Activated T-helper 17 cell treated with anti-CD3 and anti-CD28 coated beads, Interleukin-2, amount 50 U/mL, for 72 hours (primary cell): ENCODE results near the gene ZNF664. TPM values are rescaled to one million over a fixed set of nuclear protein-coding genes. Genes with fewer than 3 reads are reported as not detected.

Experiments used
- ATAC-seq: fragments of 150-1000 bp; cut with Tn5 transposase; replicated peaks from 2 replicates; pipeline ENCODE4 v1.10.0; 2021; ENCODE audit warnings: mild to moderate bottlenecking, moderate library complexity
- H3K27ac Mint-ChIP-seq: one replicate; pipeline ENCODE4 v1.8.0; 2022; ENCODE audit warnings: mixed read lengths
- H3K27me3 Mint-ChIP-seq: one replicate; pipeline ENCODE4 v1.8.0; 2022; ENCODE audit warnings: mixed read lengths
- H3K36me3 Mint-ChIP-seq: one replicate; pipeline ENCODE4 v1.8.0; 2022; ENCODE audit warnings: low read depth, mild to moderate bottlenecking, mixed read lengths
- H3K4me1 Mint-ChIP-seq: one replicate; pipeline ENCODE4 v1.8.0; 2022; ENCODE audit warnings: mixed read lengths
- H3K4me3 Mint-ChIP-seq: one replicate; pipeline ENCODE4 v1.8.0; 2022; ENCODE audit warnings: mild to moderate bottlenecking, mixed read lengths
- H3K9me3 Mint-ChIP-seq: one replicate; pipeline ENCODE4 v1.8.0; 2022; ENCODE audit warnings: mixed read lengths
- total RNA-seq, 2 donors: library from RNA; stranded (reverse); gene quantifications; one replicate each; pipeline ENCODE4 v1.2.3, GENCODE V29; 2022

Gene ZNF664
- total RNA-seq, 2 donors from 2014 or later = 35.6 to 48.3 TPM

DNA sequence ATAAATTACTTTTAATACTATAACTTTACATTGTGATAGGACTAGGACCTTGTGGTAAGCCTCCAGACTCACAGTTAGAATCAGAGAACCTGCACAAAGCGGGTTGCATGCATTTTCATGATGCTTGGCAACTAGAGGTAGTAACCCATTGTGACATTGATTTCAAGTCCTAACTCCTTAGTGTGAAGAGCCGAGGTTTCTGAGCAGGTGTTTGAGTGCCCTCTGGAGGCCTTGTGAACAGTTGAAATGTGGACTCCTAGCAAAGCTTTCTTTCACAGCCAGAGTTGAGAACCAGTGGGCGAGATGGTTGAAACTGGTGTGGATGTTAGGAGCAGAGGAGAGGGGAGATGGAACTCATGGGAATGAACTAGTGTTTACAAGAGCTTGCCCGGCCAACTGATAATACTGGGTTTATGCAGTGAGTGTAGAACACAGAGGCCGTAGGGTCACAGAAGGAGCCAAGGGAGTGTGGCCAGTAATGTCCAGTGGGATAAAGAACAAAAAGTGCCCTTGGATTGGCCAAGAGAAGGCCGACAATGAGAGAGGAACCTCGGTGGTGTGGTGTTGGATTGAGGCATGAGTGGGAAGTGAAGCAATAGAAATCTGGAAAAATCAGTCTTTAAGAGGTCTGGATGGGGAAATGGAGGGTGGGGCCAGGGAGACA is 10.9 kb downstream of the ZNF664 start:
- no peak overlapping the region for H3K4me3 Mint-ChIP-seq
- H3K36me3 Mint-ChIP-seq = peaks cover 62% of the 10 kb centered on the region
- no peaks in the 10 kb centered on the region for H3K27me3 Mint-ChIP-seq
- peaks cover 12% of the 10 kb centered on the region for H3K4me1 Mint-ChIP-seq
- H3K9me3 Mint-ChIP-seq = no peaks in the 10 kb centered on the region
- H3K27ac Mint-ChIP-seq = peak overlapping the region; percentile 2
- peak; percentile 83 for ATAC-seq

DNA sequence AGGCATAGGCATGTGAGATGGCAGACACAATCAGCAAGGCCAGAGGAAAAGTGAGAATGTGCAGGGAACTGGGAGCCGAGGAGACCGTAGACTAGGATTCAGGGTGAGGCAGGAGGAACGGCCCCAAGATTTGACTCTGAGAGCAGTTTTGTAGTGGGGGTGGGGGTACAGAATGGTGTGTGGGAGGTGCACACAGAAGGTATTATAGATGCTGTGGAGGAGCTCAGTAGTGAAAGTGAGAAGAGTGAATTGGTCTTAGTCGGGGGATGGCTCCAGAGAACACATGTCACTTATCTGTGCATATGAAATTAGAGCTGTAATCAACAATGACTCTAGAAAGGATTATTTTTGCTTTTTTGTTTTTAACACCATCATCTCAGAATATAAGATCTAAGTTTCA is 11.9 kb downstream of the ZNF664 start:
- H3K9me3 Mint-ChIP-seq = no peaks in the 10 kb centered on the region
- peaks cover 67% of the 10 kb centered on the region for H3K36me3 Mint-ChIP-seq
- peak overlapping the region; percentile 2 for H3K27ac Mint-ChIP-seq
- no peak overlapping the region for H3K4me3 Mint-ChIP-seq
- no peaks in the 10 kb centered on the region for H3K27me3 Mint-ChIP-seq
- ATAC-seq = no peak
- peaks cover 12% of the 10 kb centered on the region for H3K4me1 Mint-ChIP-seq

DNA sequence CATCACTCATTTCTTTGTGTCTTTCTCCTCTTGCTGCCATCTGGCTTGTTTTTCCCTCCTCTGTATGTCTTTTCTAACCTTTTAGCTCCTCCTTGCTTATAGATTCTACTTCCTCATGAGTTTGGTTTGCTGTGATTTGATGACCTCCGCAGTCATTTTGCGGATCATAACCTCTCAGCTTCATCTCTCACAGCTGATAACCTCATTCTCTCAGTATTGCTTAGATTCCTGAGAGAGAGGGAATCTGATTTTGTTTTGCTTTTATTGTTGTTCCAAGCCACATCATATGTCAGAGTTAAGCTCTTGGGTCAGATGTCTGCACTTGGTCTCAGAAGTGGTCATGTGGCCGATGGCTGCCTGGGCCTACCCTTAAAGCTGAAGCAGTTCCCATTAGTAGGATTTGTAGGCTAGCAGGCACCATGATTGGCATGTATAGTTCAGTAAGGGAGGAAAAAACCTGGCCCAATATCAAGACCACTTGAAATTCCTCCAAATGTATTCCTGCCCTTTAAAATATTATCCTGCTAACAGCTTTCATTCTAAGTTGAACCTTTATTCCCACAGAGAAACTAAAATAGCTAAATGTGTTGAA is 13.5 kb downstream of the ZNF664 start:
- Mint-ChIP-seq H3K4me3 (no peak overlapping the region), H3K36me3 (peaks cover 76% of the 10 kb centered on the region), H3K27me3 (no peaks in the 10 kb centered on the region), H3K4me1 (peaks cover 12% of the 10 kb centered on the region), H3K27ac (no peak overlapping the region), H3K9me3 (no peaks in the 10 kb centered on the region)
- ATAC-seq = no peak

DNA sequence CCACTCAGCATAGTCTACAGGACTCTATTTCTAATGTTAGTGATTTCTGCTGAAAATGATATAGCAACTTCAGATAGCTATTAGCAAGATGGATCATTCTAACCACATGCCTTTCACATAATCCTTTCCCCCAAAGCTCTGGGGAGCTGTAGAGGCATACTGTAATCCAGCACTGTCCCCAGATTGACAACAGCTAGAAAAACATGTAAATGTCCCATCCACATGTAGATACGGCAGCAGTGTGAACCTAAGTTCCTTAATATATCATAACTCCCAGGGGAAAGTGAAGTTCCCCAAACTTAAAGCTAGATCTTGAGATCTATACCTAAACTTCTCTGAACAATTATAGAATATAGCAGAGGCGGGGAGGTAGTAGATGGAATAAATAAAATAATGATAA is 14.0 kb downstream of the ZNF664 start:
- Mint-ChIP-seq H3K4me3 (no peak overlapping the region), H3K27me3 (no peaks in the 10 kb centered on the region), H3K36me3 (peaks cover 74% of the 10 kb centered on the region), H3K9me3 (no peaks in the 10 kb centered on the region), H3K4me1 (peaks cover 12% of the 10 kb centered on the region), H3K27ac (no peak overlapping the region)
- ATAC-seq = no peak

DNA sequence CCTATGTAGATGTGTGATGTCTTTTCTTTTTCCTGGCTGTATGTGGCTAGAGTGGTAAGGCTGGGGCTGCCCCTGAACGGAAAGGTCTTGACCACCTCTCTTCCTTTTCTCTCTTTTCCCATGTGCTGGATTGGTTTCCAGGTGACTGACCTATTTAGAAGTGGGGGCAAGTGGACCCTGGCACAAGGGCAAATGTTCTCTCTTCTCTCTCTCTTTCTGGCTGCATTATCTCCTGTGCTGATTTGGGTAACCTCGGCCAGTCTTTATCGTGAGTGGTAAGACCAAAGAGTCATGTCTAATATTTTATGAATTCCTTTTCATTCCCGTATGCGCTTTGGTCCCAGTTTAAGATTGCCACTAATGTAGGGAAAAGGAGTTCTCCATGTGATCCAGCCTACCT is 16.2 kb downstream of the ZNF664 start:
- no peak overlapping the region for H3K4me3 Mint-ChIP-seq
- H3K27me3 Mint-ChIP-seq = no peaks in the 10 kb centered on the region
- ATAC-seq = no peak
- H3K4me1 Mint-ChIP-seq = peaks cover 8% of the 10 kb centered on the region
- H3K9me3 Mint-ChIP-seq = no peaks in the 10 kb centered on the region
- no peak overlapping the region for H3K27ac Mint-ChIP-seq
- peaks cover 86% of the 10 kb centered on the region for H3K36me3 Mint-ChIP-seq

DNA sequence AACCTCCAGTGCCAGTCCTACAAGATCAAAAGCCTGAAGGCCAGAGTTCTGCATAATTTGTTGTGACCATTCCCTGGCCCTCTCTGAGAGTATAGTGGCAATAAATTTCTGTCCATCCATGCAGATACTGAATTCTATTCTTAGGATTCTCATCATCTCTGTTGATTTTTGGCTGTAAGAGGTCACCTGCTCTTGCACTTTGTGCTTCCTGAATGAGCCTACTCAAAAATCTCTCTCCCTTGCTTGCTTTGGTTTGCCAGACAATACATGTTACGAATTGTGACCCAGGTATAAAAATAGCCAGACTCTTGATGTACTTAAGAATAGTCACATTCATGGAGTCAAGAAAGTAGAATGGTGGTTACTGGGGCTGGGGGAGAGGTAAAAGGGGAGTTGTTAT is 16.7 kb downstream of the ZNF664 start:
- Mint-ChIP-seq H3K9me3 (no peaks in the 10 kb centered on the region), H3K27me3 (no peaks in the 10 kb centered on the region), H3K36me3 (peaks cover 87% of the 10 kb centered on the region), H3K27ac (no peak overlapping the region), H3K4me1 (peaks cover 8% of the 10 kb centered on the region), H3K4me3 (no peak overlapping the region)
- no peak for ATAC-seq

DNA sequence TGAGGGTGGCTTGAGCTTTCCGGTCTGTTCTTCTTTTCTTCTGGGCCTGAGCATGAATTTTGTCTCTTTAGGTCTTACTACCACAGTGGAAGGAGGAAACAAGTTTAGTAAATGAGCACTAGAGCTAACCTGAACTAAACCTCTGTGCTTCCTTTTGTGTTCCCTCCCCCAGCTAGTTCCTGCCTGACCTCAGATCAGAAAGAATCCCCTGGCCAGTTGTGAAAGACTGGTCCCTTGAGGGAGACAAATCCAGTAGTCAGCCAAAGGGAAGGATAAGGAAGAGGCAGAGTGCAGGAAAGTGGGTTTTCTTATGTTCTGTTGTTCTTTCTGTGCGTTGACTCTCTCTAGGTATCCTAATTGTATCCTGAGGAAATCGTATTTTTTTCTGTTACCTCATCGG is 17.5 kb downstream of the ZNF664 start:
- ATAC-seq = no peak
- no peaks in the 10 kb centered on the region for H3K27me3 Mint-ChIP-seq
- H3K4me1 Mint-ChIP-seq = peaks cover 11% of the 10 kb centered on the region
- H3K27ac Mint-ChIP-seq = peak overlapping the region; percentile 35
- H3K4me3 Mint-ChIP-seq = no peak overlapping the region
- H3K9me3 Mint-ChIP-seq = no peaks in the 10 kb centered on the region
- H3K36me3 Mint-ChIP-seq = peaks cover 87% of the 10 kb centered on the region

DNA sequence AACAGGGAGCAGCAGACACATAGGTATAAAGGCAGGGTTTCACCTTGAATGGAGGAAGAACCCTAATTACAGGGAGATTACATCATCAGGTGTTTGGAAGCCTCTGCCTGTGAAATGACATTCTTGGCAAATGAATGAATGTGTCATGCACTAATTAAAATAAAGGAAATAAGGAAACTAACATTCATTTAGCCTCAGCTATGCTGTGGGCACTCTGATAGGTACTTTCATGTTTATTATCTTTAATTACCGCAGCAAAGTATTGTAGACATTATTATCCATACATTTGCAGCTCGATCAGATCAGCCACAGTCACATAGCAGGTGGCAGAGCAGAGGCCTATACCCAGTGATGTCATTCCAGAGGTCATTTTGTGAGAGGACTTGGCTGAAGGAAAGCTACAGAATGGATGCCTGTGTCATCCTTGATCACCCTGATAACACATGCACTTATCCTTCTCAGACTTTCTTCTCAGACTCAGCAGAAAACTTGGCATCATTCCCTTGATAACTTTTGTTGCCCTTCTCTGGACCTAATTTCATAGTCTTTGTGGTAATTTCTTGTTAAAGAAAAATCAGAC is 18.4 kb downstream of the ZNF664 start:
- H3K27me3 Mint-ChIP-seq = no peaks in the 10 kb centered on the region
- ATAC-seq = no peak
- no peak overlapping the region for H3K27ac Mint-ChIP-seq
- no peak overlapping the region for H3K4me3 Mint-ChIP-seq
- peaks cover 14% of the 10 kb centered on the region for H3K4me1 Mint-ChIP-seq
- H3K9me3 Mint-ChIP-seq = no peaks in the 10 kb centered on the region
- peaks cover 88% of the 10 kb centered on the region for H3K36me3 Mint-ChIP-seq

DNA sequence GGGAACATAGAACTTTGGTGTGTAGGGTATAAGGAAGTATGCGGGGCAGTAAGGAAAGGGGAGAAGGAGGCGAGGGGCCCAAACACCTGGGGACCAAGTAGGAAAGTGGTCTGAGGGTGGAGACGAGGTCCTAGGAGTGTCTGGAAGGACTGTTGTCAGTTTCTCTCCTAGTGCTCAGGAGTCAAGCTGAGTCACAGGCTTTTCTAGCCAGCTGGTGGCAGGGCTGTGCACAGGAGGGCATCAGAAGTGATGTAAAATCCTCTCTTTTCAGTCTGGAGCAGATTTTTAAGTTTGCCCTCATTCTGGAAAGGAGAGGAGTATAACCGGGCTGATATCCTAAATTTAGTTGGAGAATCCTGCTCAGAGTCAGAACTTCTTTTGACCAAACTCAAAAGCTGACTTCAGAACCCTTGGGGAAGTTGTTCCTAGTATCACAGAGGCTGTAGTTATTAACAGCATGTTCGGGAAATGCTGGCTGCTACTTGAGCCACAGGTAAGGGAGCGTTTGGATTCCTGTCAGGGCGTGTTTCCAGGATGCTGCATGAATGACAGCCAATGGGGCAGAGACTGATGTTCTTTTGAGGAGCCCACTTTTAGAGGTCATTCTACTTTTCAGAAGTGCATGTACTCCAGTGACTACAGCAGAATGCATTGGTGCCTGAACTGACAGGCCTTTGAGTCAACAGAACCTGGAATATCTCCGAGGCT is 19.3 kb downstream of the ZNF664 start:
- H3K4me1 Mint-ChIP-seq = peaks cover 14% of the 10 kb centered on the region
- peaks cover 84% of the 10 kb centered on the region for H3K36me3 Mint-ChIP-seq
- no peak overlapping the region for H3K4me3 Mint-ChIP-seq
- no peaks in the 10 kb centered on the region for H3K9me3 Mint-ChIP-seq
- H3K27ac Mint-ChIP-seq = no peak overlapping the region
- ATAC-seq = no peak
- H3K27me3 Mint-ChIP-seq = no peaks in the 10 kb centered on the region

DNA sequence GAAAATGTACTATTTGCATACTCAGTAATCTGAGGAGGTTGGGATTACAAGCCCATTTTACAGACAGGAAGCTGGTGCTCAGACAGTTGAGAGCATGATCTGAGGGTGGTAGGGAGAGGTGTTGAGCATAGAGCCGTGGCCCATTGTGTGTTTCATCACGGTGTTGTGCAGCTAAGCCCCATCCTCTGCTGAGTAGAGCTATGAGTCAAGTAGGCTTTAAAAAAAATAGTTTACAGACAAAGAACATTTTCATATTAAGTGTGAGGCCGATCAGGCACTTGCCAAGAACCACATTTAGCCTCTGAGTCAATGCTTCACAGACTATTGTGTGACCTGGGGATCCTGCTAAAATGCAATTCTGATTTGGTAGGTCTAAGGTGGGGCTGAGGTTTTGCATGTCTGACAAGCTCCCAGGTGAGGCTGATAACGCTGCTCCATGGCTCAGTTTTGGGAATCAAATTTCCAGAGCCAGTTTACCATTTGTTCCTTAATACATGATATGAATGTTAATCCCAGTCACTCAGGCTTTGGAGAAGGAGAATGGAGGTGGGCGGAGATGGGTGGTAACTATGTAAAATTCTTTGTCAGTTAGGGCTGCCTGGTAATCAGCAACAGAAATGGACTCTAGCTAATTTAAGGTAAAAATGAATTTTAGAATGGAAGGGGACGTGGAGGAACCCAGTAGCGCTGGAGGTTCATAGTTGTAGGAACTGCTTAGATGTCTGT is 22.2 kb downstream of the ZNF664 start:
- peaks cover 14% of the 10 kb centered on the region for H3K4me1 Mint-ChIP-seq
- H3K27ac Mint-ChIP-seq = peak overlapping the region; percentile 21
- peak; percentile 91 for ATAC-seq
- no peaks in the 10 kb centered on the region for H3K9me3 Mint-ChIP-seq
- H3K4me3 Mint-ChIP-seq = no peak overlapping the region
- H3K27me3 Mint-ChIP-seq = no peaks in the 10 kb centered on the region
- peaks cover 66% of the 10 kb centered on the region for H3K36me3 Mint-ChIP-seq

DNA sequence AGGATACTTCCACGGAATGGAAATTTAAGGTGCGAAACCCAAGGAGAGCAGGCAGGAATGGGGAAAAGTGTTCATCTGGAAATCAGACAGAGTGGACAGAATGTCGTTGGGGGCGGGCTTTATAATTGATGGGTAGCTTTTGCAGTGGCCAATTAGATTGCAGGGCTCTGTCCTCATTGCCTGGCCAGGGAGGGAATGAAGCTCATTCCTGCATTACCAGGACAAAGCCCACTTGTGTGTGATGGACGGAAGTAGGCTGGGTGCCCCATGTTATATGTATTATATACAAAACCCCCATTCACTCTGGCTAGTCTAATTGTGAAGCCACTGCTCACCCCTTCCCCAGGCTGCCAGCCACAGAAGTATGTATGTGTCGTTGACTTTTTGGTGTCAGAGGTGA is 23.6 kb downstream of the ZNF664 start:
- Mint-ChIP-seq H3K4me3 (no peak overlapping the region), H3K36me3 (peaks cover 53% of the 10 kb centered on the region), H3K9me3 (no peaks in the 10 kb centered on the region), H3K4me1 (peaks cover 14% of the 10 kb centered on the region), H3K27me3 (no peaks in the 10 kb centered on the region), H3K27ac (peak overlapping the region; percentile 25)
- no peak for ATAC-seq

DNA sequence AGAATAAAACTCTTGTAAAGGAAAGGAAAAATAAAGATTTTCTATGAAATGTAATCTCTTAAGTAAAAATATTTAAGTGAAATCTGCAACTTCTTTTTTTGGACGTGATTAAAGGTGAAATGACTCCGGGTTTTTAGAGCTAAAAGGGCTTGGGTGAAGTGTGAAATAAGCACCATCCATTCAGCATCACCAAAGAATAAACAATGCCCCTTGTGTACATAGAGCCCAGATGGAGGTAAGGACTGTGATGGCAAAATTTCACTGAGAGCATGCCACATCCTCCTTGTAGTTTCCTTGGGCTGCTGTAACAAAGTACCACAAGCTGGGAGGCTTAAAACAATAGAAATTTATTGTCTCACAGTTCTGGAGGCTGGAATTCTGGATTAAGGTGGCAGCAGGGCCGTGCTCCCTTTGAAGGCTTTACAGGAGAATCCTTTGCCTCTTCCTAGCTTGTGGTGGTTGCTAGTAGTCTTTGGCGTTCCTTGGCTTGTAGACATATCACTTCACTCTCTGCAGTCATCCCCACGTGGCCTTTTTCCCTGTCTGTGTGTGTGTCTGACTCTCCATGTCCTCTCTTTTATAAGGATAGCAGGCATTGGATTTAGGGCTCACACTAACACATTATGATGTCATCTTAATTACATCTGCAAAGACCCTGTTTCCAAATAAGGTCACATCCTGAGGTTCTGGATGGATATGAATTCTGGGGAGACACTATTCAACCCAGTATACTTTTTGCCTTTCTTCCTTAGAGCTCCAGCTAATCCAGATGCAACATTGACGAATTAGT is 24.2 kb downstream of the ZNF664 start:
- no peaks in the 10 kb centered on the region for H3K9me3 Mint-ChIP-seq
- peaks cover 47% of the 10 kb centered on the region for H3K36me3 Mint-ChIP-seq
- no peak overlapping the region for H3K27ac Mint-ChIP-seq
- no peak for ATAC-seq
- no peaks in the 10 kb centered on the region for H3K27me3 Mint-ChIP-seq
- peaks cover 14% of the 10 kb centered on the region for H3K4me1 Mint-ChIP-seq
- no peak overlapping the region for H3K4me3 Mint-ChIP-seq

DNA sequence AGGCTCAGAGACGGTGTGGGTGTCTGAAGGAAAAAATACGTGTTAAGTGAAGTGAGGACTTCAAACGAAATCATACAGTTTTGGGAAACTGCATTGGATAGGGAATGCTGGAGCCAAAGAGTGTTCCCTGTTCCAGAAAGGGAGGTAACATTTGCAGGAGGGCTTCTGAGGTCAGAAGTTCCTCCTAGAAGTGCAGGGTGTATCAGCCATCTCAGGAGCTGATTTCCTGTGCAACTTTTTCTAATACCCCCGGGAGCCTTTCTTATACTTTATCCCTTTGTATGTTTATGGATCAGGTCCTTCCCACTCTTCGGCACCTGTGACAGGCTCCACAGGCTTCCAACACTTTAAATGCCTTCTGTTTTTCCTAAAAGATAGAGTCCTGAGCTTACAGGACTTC is 24.9 kb downstream of the ZNF664 start:
- no peak overlapping the region for H3K4me3 Mint-ChIP-seq
- ATAC-seq = no peak
- H3K9me3 Mint-ChIP-seq = no peaks in the 10 kb centered on the region
- H3K36me3 Mint-ChIP-seq = peaks cover 42% of the 10 kb centered on the region
- peaks cover 14% of the 10 kb centered on the region for H3K4me1 Mint-ChIP-seq
- H3K27ac Mint-ChIP-seq = no peak overlapping the region
- H3K27me3 Mint-ChIP-seq = no peaks in the 10 kb centered on the region
